ENCODE measurements around the gene NHERF2. TPM values are rescaled to one million over a fixed set of nuclear protein-coding genes. Genes with fewer than 3 reads are reported as not detected.

Gene NHERF2
- total and polyA plus RNA-seq, 2 experiments from 2014 or later: 12.0 to 16.5 TPM

- Histone ChIP-seq H4K20me1 (replicated peaks; ENCODE audit: insufficient read depth) (no peaks in the 10 kb centered on the region; the same call in 1 of the 2 replicates), H3K27me3 (ENCODE audit: insufficient read depth) (peaks cover 26% of the 10 kb centered on the region), H3K4me1 (ENCODE audit: insufficient read depth) (peaks cover 2% of the 10 kb centered on the region; the same call in 1 of the 2 replicates), H3K36me3 (ENCODE audit: insufficient read depth) (no peaks in the 10 kb centered on the region), H3K4me3 (no peak overlapping the region), H3K9me2 (ENCODE audit: insufficient read depth) (no peaks in the 10 kb centered on the region), H3K4me2 (no peak overlapping the region), H2AFZ (no peak overlapping the region), H3K27ac (ENCODE audit: low read depth) (no peak overlapping the region), H3K79me2 (replicated peaks; ENCODE audit: insufficient read depth) (no peaks in the 10 kb centered on the region), H3F3A (replicated peaks; ENCODE audit: low read depth) (peaks cover 6% of the 10 kb centered on the region)
- ATAC-seq (no peak), DNase-seq (ENCODE audit: low spot score) (no peak)
- H3K4me3 Mint-ChIP-seq: no peak overlapping the region
- peaks cover 1% of the 10 kb centered on the region; the same call in 1 of the 3 replicates for H3K4me1 Mint-ChIP-seq
- TF ChIP-seq ZNF114 (CRISPR knock-in tag; IDR thresholded peaks at IDR 0.05) (no peak), NANOG (IDR thresholded peaks at IDR 0.05; ENCODE audit: borderline replicate concordance) (no peak), CTCF (conservative IDR thresholded peaks at IDR 0.05; ENCODE audit: low read depth in 2 of 2) (no peak), ZNF462 (CRISPR knock-in tag; IDR thresholded peaks at IDR 0.05) (no peak), JUNB (IDR thresholded peaks at IDR 0.05; ENCODE audit: unreplicated experiment) (no peak), ETS1 (IDR thresholded peaks at IDR 0.05) (no peak), CREB1 (CRISPR knock-in tag; IDR thresholded peaks at IDR 0.05; ENCODE audit: low read depth) (no peak), EZH2 (IDR thresholded peaks at IDR 0.05; ENCODE audit: low read depth, unreplicated experiment) (no peak), EZH2phosphoT487 (IDR thresholded peaks at IDR 0.05; ENCODE audit: unreplicated experiment) (no peak), STAT1 (IDR thresholded peaks at IDR 0.05; ENCODE audit: unreplicated experiment) (no peak), POLR2AphosphoS5 (IDR thresholded peaks at IDR 0.05; ENCODE audit: low read depth) (no peak), REST (IDR thresholded peaks at IDR 0.05; ENCODE audit: unreplicated experiment) (no peak), ZNF331 (CRISPR knock-in tag; IDR thresholded peaks at IDR 0.05; ENCODE audit: low read depth) (no peak)
- no peak overlapping the region for H3K27ac Mint-ChIP-seq
- H3K27me3 Mint-ChIP-seq (ENCODE audit: insufficient read depth, low read depth, poor library complexity): peaks cover 26% of the 10 kb centered on the region
- H3K9me3 Mint-ChIP-seq: no peaks in the 10 kb centered on the region
- H3K36me3 Mint-ChIP-seq (ENCODE audit: low read depth): no peaks in the 10 kb centered on the region
These were observed 11.4 kb upstream of the NHERF2 start for GRCh38 chr16:2015117-2015946.
